ENCODE results near the gene CEP76.
"Not testable (repeated sequence)": the region's sequence is repeated elsewhere in the genome, so short reads cannot be mapped to it uniquely, and the experiment has no call there.

The CEP76 gene

GRCh38 chr18:12639990-12640880 lies 62.3 kb downstream of the CEP76 start:
- DNase-seq = no peak

- no peak for DNase-seq
Observed at GRCh38 chr18:12638644-12639124, 63.8 kb downstream of the CEP76 start.

GRCh38 chr18:12637901-12638643 lies 64.5 kb downstream of the CEP76 start:
- no peak for DNase-seq

- no peak for DNase-seq
Observed at GRCh38 chr18:12637393-12637792, 65.1 kb downstream of the CEP76 start.

DNA sequence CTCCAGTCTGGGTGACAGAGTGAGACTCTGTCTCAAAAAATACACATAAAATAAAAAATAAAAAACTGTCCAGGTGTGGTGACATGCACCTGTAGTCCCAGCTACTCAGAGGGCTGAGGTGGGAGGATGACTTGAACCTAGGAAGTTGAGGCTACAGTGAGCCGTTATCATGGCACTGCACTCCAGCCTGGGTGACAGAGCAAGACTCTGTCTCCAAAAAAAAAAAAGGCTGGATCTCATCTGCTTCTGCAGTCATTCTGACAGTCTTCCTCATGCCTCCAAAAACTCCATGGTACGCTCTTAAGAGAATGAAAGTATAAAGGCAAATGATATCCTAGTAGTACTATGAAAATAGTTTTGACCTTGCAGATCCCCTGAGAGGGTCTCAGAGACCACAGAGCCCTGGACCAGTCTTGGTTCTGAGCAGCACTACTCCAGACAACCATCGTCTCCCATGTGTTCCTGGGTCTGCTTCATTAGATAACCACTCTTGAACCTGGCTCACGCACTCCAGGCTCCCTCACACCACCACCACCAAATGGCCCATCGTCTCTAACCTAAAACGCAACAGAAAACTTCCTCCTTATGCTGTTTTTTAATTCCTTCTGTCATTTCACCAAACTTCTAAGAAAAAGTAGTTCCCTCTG lies 70.6 kb downstream of the CEP76 start:
- no peak for DNase-seq

GRCh38 chr18:12630136-12630535 lies 72.4 kb downstream of the CEP76 start:
- DNase-seq = no peak

DNA sequence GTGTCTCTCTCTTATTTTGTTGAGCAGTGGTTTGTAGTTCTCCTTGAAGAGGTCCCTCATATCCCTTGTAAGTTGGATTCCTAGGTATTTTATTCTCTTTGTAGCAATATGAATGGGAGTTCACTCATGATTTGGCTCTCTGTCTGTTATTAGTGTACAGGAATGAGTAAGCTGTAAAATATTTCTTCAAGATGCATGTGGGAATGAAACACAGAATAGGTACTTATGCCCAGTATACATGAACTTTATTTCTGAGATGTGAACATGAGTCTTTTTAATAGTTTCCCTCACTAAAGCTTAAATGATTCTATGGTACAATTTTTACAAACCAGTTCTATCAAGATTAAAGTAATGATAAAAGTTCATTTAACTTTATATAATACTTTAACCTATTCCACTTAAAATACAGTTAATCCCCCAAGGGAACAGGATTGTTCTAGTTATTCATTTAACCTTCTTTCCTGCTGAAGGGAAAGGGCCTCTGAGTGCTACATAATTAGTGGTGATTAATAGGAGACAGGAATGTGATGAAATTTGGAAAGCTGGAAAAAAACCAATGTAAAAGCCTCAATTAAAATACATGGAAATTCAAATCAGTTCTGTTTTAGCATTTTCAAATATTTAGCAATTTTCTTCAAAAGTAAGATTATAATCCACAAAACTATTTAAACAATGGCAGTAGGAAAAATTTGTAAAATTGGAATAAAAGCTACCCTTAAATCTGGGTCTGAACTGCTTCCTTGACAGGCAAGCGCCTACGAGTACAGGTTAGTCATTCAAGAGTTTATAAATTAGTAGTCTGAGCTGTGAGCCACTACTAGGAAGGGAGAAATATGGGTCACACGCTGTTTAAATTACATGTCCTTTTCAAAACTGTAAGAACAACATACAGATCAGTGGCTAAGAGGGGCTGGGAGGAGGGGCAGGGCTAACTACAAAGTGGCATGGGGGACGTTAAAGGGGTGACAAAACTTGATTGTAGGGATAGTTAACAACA lies 73.5 kb downstream of the CEP76 start:
- no peak for DNase-seq

- DNase-seq = not testable (repeated sequence)
Observed at GRCh38 chr18:12627199-12627598, 75.3 kb downstream of the CEP76 start.

DNA sequence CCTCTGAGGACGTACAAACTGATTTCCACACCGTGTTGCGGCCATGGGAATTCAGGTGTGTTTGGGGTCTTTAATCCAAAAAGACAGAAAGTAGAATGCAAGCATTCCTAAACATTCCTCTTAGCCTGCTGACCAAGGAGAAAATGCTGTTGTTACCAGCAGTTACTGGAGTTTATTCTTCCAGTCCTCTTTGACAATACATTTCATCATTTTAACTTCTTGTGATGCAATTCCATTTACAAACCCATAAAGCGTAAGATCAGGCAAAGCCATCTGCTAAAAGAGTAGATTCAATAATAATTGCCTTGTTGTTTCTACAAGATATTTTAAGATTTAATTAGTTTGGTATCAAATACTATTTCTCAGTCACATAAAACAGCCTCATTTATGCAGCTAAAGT lies 77.3 kb downstream of the CEP76 start:
- DNase-seq = no peak
